ENCODE measurements around the gene CCDC183. TPM values are rescaled to one million over a fixed set of nuclear protein-coding genes. Genes with fewer than 3 reads are reported as not detected.
A peak's percentile ranks its signal among the peaks of the same experiment; 100 is the strongest.

CCDC183 gene
- total RNA-seq, 1 donor from 2014 or later, result 3.7 TPM

GRCh38 chr9:136789523-136789937 lies 6.6 kb upstream of the CCDC183 start:
- no peaks in the 10 kb centered on the region for H3K9me3 ChIP-seq
- no peak for ATAC-seq
- H3K4me3 ChIP-seq, result no peak overlapping the region
- no peak overlapping the region for H3K27ac ChIP-seq
- TF ChIP-seq, protein P1, sequence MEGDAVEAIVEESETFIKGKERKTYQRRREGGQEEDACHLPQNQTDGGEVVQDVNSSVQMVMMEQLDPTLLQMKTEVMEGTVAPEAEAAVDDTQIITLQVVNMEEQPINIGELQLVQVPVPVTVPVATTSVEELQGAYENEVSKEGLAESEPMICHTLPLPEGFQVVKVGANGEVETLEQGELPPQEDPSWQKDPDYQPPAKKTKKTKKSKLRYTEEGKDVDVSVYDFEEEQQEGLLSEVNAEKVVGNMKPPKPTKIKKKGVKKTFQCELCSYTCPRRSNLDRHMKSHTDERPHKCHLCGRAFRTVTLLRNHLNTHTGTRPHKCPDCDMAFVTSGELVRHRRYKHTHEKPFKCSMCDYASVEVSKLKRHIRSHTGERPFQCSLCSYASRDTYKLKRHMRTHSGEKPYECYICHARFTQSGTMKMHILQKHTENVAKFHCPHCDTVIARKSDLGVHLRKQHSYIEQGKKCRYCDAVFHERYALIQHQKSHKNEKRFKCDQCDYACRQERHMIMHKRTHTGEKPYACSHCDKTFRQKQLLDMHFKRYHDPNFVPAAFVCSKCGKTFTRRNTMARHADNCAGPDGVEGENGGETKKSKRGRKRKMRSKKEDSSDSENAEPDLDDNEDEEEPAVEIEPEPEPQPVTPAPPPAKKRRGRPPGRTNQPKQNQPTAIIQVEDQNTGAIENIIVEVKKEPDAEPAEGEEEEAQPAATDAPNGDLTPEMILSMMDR (IDR thresholded peaks at IDR 0.05), result no peak
- peaks cover 33% of the 10 kb centered on the region for H3K4me1 ChIP-seq
- no peak for DNase-seq
- intact Hi-C loops (cut with DNase I), result no loop called here
- H3K27me3 ChIP-seq (ENCODE audit: low read depth), result no peaks in the 10 kb centered on the region
- peaks cover 12% of the 10 kb centered on the region for H3K36me3 ChIP-seq

DNA sequence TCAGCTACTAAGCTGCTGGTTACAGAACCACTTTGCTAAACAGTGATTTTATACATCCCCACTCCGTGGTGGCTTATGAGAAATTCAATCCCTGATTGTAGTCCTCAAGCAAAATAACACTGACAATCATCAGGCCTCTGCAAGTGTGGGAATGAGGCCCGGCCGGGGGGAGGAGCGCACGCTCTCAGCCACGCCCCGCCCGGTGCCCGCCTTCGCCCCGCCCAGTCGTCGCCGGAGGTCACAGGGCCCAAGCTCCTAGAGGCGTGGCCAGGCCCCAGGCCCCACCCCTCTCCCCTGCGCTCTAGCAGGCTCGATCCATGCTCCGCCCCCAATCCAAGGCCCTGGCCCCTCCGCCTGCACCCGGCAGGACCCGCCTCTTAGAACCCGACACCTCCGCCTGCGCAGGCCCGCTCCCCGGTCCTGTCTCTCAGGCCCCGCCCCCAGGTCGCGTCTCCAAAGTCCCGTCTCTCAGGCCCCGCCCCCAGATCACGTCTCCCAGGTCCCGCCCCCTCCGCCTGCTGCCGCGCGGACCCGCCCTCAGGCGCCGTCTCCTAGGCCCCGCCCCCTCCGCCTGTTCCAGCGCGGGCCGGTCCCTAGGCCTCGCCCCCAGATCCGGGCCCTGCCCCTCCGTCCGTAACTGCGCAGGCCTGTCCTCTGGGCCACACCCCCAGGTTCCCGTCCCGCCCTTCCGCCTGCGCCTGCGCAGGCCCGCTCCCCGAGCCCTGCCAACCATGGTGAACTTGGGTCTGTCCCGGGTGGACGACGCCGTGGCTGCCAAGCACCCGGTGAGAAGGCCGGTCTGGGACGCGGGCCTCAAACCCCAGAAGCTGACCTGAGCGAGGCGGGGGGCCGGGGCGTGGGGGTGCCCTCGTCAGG lies 5.3 kb upstream of the CCDC183 start, which contains the start of gene TMEM141:
TMEM141 (plus strand) TSS at position 705 of the 876 bp plus-strand sequence; CDS start at position 732, 27 bp downstream.
- TF ChIP-seq, protein P1 (IDR thresholded peaks at IDR 0.05), result no peak
- ATAC-seq, result peak; percentile 96 to 97
- intact Hi-C loops (cut with DNase I), result no loop called here

GRCh38 chr9:136791516-136792276 lies 4.4 kb upstream of the CCDC183 start:
- TF ChIP-seq, protein P1 (IDR thresholded peaks at IDR 0.05), result peak; percentile 90
- peaks cover 33% of the 10 kb centered on the region for H3K4me1 ChIP-seq
- intact Hi-C loops (cut with DNase I), result no loop called here
- no peaks in the 10 kb centered on the region for H3K27me3 ChIP-seq (ENCODE audit: low read depth)
- H3K36me3 ChIP-seq, result peaks cover 12% of the 10 kb centered on the region
- peak overlapping the region; percentile 85 for H3K4me3 ChIP-seq
- H3K9me3 ChIP-seq, result no peaks in the 10 kb centered on the region
- DNase-seq (peak; percentile 84), ATAC-seq (peak; percentile 61 to 71)
- peak overlapping the region; percentile 96 for H3K27ac ChIP-seq

More for the DNA sequence above, 5.3 kb upstream of the CCDC183 start, which contains the start of gene TMEM141:
- Histone ChIP-seq H3K9me3 (no peaks in the 10 kb centered on the region), H3K36me3 (peaks cover 12% of the 10 kb centered on the region), H3K4me3 (peak within 1 kb of the TSS; percentile 85), H3K27ac (peak within 1 kb of the TSS; percentile 96), H3K27me3 (ENCODE audit: low read depth) (no peaks in the 10 kb centered on the region), H3K4me1 (peaks cover 33% of the 10 kb centered on the region)
- peak; percentile 100 for DNase-seq

- peak overlapping the region; percentile 85 for H3K4me3 ChIP-seq
- DNase-seq, result peak; percentile 50
- intact Hi-C loops (cut with DNase I), result no loop called here
These were observed 3.6 kb upstream of the CCDC183 start for GRCh38 chr9:136792321-136793085.

More at GRCh38 chr9:136792321-136793085, 3.6 kb upstream of the CCDC183 start:
- Histone ChIP-seq H3K9me3 (no peaks in the 10 kb centered on the region), H3K27me3 (ENCODE audit: low read depth) (peaks cover 2% of the 10 kb centered on the region), H3K36me3 (peaks cover 12% of the 10 kb centered on the region), H3K4me1 (peaks cover 33% of the 10 kb centered on the region), H3K27ac (peak overlapping the region; percentile 96)
- no peak for ATAC-seq
- TF ChIP-seq, protein P1 (IDR thresholded peaks at IDR 0.05), result no peak

All from lower lobe of right lung (tissue), 2 donors.